Measurements from ENCODE around the gene RIMBP2.

The RIMBP2 gene

GRCh38 chr12:130477701-130478100 is 238.4 kb downstream of the RIMBP2 start:
- no peak overlapping the region for H3K27ac ChIP-seq (ENCODE audit: extremely low read depth, low read depth, low read length)
- TF ChIP-seq ZNF214 (tag by site-specific recombination; IDR thresholded peaks at IDR 0.05; ENCODE audit: borderline replicate concordance) (no peak), ZNF146 (tag by site-specific recombination; IDR thresholded peaks at IDR 0.05) (no peak), BCL6B (tag by site-specific recombination; IDR thresholded peaks at IDR 0.05) (no peak), ZIC2 (tag by site-specific recombination; IDR thresholded peaks at IDR 0.05) (no peak), ZNF350 (tag by site-specific recombination; IDR thresholded peaks at IDR 0.05) (no peak), PRDM1 (tag by site-specific recombination; IDR thresholded peaks at IDR 0.05) (no peak), BCL11A (tag by site-specific recombination; IDR thresholded peaks at IDR 0.05; ENCODE audit: low read depth) (no peak), ZNF26 (tag by site-specific recombination; IDR thresholded peaks at IDR 0.05) (no peak), ZNF354C (tag by site-specific recombination; IDR thresholded peaks at IDR 0.05; ENCODE audit: borderline replicate concordance, low read depth) (no peak), ZBTB11 (tag by site-specific recombination; conservative IDR thresholded peaks at IDR 0.05; ENCODE audit: low read depth) (no peak), ZNF202 (tag by site-specific recombination; IDR thresholded peaks at IDR 0.05; ENCODE audit: borderline replicate concordance) (no peak), EGR2 (tag by site-specific recombination; IDR thresholded peaks at IDR 0.05; ENCODE audit: low read depth) (no peak), ZNF211 (tag by site-specific recombination; IDR thresholded peaks at IDR 0.05; ENCODE audit: low read depth) (no peak), ZNF621 (tag by site-specific recombination; IDR thresholded peaks at IDR 0.05) (no peak), ZNF335 (tag by site-specific recombination; conservative IDR thresholded peaks at IDR 0.05) (no peak), ELK4 (IDR thresholded peaks at IDR 0.05; ENCODE audit: borderline replicate concordance, low read depth, low read length) (no peak), ZNF148 (tag by site-specific recombination; IDR thresholded peaks at IDR 0.05; ENCODE audit: borderline replicate concordance) (no peak)
- no peak overlapping the region for H3K4me3 ChIP-seq (ENCODE audit: low read depth, low read length)
- ChIA-PET POLR2A (no interaction called here), CTCF (no interaction called here)
- no peaks in the 10 kb centered on the region for H3K4me1 ChIP-seq (ENCODE audit: control insufficient read depth, insufficient read depth, low read length)
- H3K36me3 ChIP-seq (ENCODE audit: control insufficient read depth in 2 of 2, insufficient read depth in 1 of 2, low read length in 2 of 2): no peaks in the 10 kb centered on the region
- no peaks in the 10 kb centered on the region for H3K9me3 ChIP-seq (ENCODE audit: control insufficient read depth, insufficient read depth, low read depth, low read length)

Measured in HEK293 (cell line).